GM21526 (cell line): ENCODE measurements around the gene UPB1.
"Not testable (repeated sequence)": the region's sequence is repeated elsewhere in the genome, so short reads cannot be mapped to it uniquely, and the experiment has no call there.

Experiments
- ATAC-seq: cut with Tn5 transposase; IDR thresholded peaks from one replicate; pipeline ENCODE4 v1.9.1; 2021; ENCODE audit warnings: moderate library complexity; ENCODE audit not compliant: unreplicated experiment, low FRiP score

Gene UPB1

GRCh38 chr22:24525416-24526037 lies 30.4 kb downstream of the UPB1 start:
- no peak for ATAC-seq

DNA sequence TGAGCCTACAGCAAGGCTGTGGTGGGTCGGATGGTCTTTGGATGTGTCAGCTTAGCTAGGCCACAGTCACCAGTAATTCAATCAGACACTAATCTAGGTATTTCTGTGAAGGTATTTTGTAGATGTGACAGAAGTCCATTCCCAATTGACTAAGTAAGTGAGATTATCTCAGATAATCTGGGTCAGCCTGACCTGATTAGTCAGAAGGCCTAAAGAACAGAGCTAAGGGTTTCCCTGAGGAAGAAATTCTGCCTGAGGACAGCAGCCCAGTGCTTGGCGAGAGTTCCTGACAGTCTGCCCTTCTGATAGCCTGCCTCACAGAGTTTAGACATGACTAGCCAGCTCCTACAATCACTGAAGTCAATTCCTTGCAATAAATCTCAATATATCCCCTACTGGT lies 31.1 kb downstream of the UPB1 start:
- no peak for ATAC-seq

- no peak for ATAC-seq
Measured at GRCh38 chr22:24529898-24530297, 34.8 kb downstream of the UPB1 start.

- ATAC-seq, result not testable (repeated sequence)
Measured at GRCh38 chr22:24530968-24531367, 35.8 kb downstream of the UPB1 start.

DNA sequence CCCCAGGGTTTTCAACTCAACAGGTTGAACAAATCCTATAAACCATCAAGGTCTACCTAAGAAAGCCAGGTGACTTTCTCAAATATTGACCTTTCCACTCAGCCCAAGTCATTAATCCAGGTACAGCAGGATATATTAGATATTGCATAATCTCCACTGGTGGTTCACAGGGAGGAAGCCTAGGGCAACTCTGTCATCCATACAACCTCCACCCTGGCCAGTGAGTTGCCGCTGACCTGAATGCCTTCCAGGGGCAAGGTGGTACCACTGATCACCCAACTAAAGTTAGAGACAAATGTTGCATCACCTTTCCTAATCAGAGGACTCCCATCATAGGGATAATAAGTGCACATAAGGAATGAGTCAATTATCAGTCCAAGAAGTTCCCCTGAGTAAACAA lies 36.9 kb downstream of the UPB1 start:
- ATAC-seq, result no peak

GRCh38 chr22:24535348-24535747 lies 40.2 kb downstream of the UPB1 start:
- no peak for ATAC-seq

DNA sequence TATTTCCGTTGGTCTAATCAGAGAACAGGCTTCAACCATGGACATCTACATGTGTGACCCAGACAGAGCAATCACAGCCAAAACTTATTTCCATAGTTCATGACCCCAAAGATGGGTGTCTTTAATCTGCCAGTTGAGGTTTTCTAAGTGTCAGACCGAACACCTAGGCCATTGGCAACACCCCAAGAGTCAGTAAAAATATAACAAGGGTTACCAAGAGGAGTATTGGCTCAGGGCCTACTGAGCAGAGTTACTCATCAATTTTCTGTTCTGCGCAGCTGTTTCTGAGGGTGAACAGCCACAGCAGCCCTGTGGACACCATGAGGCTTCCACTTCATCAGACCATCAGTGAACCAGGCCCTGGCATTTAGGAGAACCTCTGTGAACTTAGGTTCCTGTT lies 41.0 kb downstream of the UPB1 start:
- no peak for ATAC-seq

DNA sequence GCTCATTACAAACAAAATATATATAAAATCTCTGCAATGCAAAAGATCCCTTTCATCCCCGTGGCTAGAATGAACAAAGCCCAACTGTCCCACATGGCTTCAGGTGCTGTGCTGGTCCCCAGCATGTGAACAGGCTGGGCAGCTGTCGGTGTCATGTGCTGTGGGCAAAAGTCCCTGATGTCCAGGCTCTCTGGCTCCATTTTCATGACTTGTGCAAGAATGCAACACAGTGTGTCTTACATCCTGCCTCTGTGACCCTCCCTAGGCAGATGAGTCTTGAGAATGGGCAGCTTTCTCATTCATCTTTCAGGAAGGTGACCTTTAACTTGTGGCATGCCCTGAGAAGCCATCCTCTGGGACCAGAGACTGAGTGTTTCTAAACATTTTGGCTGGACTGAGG lies 45.3 kb downstream of the UPB1 start:
- no peak for ATAC-seq

GRCh38 chr22:24541681-24542515 lies 46.8 kb downstream of the UPB1 start:
- ATAC-seq, result no peak

DNA sequence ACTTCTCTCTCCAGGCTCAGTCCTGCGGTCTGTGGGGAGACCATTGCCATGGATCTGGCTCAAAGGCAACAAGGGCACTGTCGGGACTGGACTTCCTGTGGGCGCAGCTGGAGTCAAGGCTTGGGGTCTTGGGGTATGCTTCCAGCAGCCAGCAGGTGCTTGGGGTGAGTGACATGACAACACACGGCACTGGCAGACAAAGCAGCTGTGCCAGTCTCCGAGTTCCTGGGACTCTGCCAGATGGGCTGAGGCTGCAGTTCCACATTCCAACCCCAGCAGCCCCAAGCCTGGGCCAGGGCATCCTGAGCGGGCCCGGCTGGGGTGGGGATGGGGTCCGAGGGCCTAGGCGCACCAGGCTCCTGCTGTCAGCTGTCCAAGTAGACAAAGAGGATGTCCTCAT lies 47.5 kb downstream of the UPB1 start:
- ATAC-seq, result no peak

- ATAC-seq, result no peak
Measured at GRCh38 chr22:24543185-24543601, 48.1 kb downstream of the UPB1 start.

DNA sequence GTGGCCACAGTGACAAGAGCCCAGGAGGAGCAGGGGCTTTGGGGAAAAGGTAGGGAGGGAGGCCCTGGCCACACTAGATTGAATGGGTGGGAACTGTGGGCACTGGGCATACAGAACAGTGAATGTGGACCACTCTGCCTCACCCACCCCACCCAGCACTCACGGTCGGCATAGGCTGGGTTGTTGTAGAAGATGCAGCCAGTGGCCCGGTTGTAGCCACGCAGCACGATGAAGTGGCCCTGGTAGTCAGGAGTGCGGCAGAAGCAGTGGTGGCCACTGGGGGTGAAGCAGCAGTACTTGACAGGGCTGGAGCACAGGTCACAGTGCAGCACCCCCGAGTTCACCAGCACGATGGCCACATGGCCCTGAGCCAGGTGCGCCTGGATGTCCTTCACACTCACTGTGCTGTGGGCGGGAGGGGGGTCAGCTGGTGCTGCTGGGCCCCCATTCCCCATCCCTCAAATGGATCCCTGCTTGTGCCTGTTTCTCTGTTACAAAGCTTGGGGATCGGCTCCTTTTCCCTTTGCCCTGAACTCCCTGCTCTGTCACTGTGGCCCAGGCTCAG lies 48.6 kb downstream of the UPB1 start:
- no peak for ATAC-seq

- no peak for ATAC-seq
Measured at GRCh38 chr22:24548812-24549211, 53.7 kb downstream of the UPB1 start.

DNA sequence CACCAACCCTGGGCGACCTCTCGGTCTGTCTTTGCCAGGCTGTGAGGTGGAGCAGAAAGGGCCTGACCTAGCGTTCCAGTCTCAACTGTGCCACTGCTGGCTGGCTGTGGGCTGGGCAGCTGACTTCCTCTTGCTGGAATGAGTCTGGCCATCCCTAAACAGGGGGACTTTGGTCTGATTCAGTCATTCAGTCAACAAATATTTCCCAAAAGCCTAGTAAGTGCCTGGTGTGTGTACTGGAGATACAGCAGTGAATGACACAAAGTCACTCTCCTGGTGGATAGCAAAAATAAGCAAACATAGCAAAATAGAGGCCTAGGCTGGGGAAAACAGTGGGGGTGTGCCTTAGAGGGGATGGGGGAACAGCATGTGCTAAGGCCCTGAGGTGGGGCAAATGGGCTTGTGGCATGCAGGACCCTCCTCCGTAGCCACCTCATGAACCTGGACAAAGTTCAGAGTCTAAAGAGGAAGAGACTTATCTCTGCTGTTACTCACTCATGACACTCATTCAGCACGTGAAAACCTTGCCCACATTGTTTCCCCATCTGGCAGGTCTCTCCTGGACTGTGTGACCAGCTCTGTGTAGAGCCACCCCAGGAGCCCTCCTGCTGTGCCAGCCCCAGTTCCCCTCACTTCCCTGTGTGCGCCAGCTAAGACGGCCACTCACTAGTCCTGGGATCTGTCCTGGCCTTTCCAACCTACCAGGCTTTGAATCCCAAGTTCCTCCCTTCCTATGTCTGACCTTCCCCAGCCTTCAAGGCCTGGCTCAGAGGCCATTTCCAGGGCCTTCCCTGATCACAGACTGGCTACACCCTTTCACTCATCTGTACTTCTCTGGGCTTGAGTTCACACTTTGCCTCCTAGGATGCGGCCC lies 55.1 kb downstream of the UPB1 start:
- no peak for ATAC-seq

- no peak for ATAC-seq
Measured at GRCh38 chr22:24550902-24551435, 55.8 kb downstream of the UPB1 start.

GRCh38 chr22:24552503-24553286 lies 57.6 kb downstream of the UPB1 start:
- not testable (repeated sequence) for ATAC-seq

- ATAC-seq, result no peak
Measured at GRCh38 chr22:24553597-24554312, 58.6 kb downstream of the UPB1 start.

DNA sequence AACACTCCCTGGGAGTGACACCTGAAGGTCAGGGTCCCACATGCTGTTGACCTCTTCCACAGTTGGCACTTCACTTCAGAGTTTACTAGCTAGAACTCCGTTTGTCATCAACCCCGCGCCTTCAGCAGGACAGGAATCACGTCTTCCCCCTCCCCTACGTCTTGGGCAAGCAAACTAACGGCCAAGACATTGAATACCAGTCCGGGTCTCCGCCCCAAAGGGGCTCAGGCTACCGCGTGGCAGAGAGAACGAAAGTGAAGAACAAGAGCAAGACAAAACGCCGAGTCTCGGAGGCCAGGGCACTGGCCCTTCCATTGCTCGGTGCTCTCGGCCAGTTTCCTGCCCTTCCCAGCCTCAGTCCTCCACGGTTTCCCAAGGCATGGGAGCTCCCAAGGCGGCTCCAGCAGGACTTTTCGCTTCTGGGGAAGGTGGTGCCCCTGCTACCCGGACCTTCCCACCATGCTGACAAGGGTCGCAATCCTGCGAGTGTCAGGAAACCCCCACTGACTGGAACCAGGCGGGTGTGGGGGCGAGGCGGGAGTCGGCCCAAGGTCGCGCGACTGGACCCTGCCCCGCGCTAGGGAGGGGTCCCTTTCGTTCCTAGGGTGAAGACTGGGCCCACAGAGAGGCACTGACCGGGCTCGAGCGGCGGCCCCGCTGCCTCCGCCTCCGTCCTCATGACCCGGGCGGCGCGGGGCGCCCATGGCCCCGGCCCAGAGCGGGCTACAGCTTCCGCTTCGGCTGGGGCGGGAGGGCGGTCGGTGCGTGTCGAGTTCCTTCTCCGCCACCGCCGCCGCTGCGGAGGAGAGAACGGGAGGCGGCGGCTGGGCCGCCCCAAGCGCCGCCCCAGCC lies 59.4 kb downstream of the UPB1 start, which contains the start of gene GUCD1:
TSS of gene GUCD1 (minus strand) at position 826 of the 852 bp plus-strand sequence. CDS start at position 679, 147 bp downstream.
- ATAC-seq, result no peak
